SK-N-SH (cell line): ENCODE results near the gene CLEC4E.

ENCODE experiments used
- CHD2 ChIP-seq: fragments of 150-350 bp; IDR thresholded peaks from 2 replicates; pipeline ENCODE4 v1.6.1; 2018; ENCODE audit warnings: low read length; ENCODE audit not compliant: partially characterized antibody
- NRF1 ChIP-seq: IDR thresholded peaks from 2 replicates; pipeline ENCODE4 v1.6.1; 2012; ENCODE audit warnings: low read depth, mild to moderate bottlenecking, low read length
- POLR2AphosphoS5 ChIP-seq: IDR thresholded peaks from 2 replicates; pipeline ENCODE4 v1.6.1; 2012; ENCODE audit warnings: low read depth, low read length
- RXRA ChIP-seq: IDR thresholded peaks from 2 replicates; pipeline ENCODE4 v1.4.0; 2012; ENCODE audit warnings: low read depth, mild to moderate bottlenecking, borderline replicate concordance
- SIN3A ChIP-seq: IDR thresholded peaks from 2 replicates; pipeline ENCODE4 v1.6.1; 2012; ENCODE audit warnings: low read depth, mild to moderate bottlenecking, low read length, moderate library complexity, borderline replicate concordance
- SMC3 ChIP-seq: IDR thresholded peaks from 2 replicates; pipeline ENCODE4 v1.6.1; 2012; ENCODE audit warnings: low read depth, low read length, improper control_type of control experiment
- TAF1 ChIP-seq: IDR thresholded peaks from 2 replicates; pipeline ENCODE4 v1.6.1; 2012; ENCODE audit warnings: low read depth, mild to moderate bottlenecking, low read length, moderate library complexity, borderline replicate concordance
- TEAD4 ChIP-seq: IDR thresholded peaks from 2 replicates; pipeline ENCODE4 v1.4.0; 2012; ENCODE audit warnings: mild to moderate bottlenecking, borderline replicate concordance; ENCODE audit not compliant: insufficient read depth
- TF ChIP-seq, protein P1 (sequence below): fragments of 150-350 bp; IDR thresholded peaks from 2 replicates; pipeline ENCODE4 v1.6.1; 2017; ENCODE audit warnings: antibody characterized with exemption, low read length, low read depth, borderline replicate concordance
- TF ChIP-seq, protein P2 (sequence below): fragments of 200-600 bp; sonication (generic); IDR thresholded peaks from 2 replicates; pipeline ENCODE4 v1.6.1; 2017; ENCODE audit warnings: antibody characterized with exemption, mild to moderate bottlenecking, moderate library complexity

DNA sequence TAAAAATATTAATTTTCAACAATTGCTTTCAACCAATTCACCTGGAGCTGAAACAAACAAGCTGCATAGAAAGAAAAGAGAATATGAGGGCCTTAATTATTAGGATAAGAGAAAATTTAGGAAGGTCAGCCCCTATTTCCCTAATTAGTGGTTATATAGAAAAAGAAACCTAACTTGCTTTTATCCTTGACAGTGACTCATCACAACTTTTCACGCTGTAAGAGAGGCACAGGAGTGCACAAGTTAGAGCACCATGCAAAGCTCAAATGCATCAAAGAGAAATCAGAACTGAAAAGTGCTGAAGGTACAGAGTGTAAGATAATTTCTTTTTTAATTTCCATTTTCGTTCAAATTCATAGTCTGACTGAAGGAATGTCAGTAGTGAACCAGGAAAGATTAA is 22.7 kb downstream of the CLEC4E start:
- TF ChIP-seq, protein P1, sequence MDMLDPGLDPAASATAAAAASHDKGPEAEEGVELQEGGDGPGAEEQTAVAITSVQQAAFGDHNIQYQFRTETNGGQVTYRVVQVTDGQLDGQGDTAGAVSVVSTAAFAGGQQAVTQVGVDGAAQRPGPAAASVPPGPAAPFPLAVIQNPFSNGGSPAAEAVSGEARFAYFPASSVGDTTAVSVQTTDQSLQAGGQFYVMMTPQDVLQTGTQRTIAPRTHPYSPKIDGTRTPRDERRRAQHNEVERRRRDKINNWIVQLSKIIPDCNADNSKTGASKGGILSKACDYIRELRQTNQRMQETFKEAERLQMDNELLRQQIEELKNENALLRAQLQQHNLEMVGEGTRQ = no peak
- TF ChIP-seq, protein P2, sequence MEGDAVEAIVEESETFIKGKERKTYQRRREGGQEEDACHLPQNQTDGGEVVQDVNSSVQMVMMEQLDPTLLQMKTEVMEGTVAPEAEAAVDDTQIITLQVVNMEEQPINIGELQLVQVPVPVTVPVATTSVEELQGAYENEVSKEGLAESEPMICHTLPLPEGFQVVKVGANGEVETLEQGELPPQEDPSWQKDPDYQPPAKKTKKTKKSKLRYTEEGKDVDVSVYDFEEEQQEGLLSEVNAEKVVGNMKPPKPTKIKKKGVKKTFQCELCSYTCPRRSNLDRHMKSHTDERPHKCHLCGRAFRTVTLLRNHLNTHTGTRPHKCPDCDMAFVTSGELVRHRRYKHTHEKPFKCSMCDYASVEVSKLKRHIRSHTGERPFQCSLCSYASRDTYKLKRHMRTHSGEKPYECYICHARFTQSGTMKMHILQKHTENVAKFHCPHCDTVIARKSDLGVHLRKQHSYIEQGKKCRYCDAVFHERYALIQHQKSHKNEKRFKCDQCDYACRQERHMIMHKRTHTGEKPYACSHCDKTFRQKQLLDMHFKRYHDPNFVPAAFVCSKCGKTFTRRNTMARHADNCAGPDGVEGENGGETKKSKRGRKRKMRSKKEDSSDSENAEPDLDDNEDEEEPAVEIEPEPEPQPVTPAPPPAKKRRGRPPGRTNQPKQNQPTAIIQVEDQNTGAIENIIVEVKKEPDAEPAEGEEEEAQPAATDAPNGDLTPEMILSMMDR = no peak
- TF ChIP-seq SIN3A (no peak), RXRA (no peak), NRF1 (no peak), POLR2AphosphoS5 (no peak), TAF1 (no peak), SMC3 (no peak), TEAD4 (no peak), CHD2 (no peak)
